ENCODE measurements around the gene NR3C2.
"Not testable (repeated sequence)": the region's sequence is repeated elsewhere in the genome, so short reads cannot be mapped to it uniquely, and the experiment has no call there.

NR3C2 gene

GRCh38 chr4:148143174-148143573 lies 299.0 kb downstream of the NR3C2 start:
- H3K4me1 Mint-ChIP-seq = peaks cover 4% of the 10 kb centered on the region
- H3K4me3 Mint-ChIP-seq = no peak overlapping the region
- no peak overlapping the region for H3K27ac Mint-ChIP-seq
- H3K36me3 Mint-ChIP-seq = peaks cover 30% of the 10 kb centered on the region
- no peaks in the 10 kb centered on the region for H3K9me3 Mint-ChIP-seq
- no peaks in the 10 kb centered on the region for H3K27me3 Mint-ChIP-seq

- H3K9me3 Mint-ChIP-seq = no peaks in the 10 kb centered on the region
- H3K36me3 Mint-ChIP-seq = peaks cover 33% of the 10 kb centered on the region
- H3K27me3 Mint-ChIP-seq = no peaks in the 10 kb centered on the region
- peaks cover 4% of the 10 kb centered on the region for H3K4me1 Mint-ChIP-seq
- H3K4me3 Mint-ChIP-seq = no peak overlapping the region
- no peak overlapping the region for H3K27ac Mint-ChIP-seq
Observed at GRCh38 chr4:148141501-148141900, 300.7 kb downstream of the NR3C2 start.

GRCh38 chr4:148126825-148127224 lies 315.4 kb downstream of the NR3C2 start:
- peaks cover 15% of the 10 kb centered on the region for H3K4me1 Mint-ChIP-seq
- no peak overlapping the region for H3K4me3 Mint-ChIP-seq
- no peak overlapping the region for H3K27ac Mint-ChIP-seq
- peaks cover 44% of the 10 kb centered on the region for H3K36me3 Mint-ChIP-seq
- H3K9me3 Mint-ChIP-seq = peaks cover 4% of the 10 kb centered on the region
- no peaks in the 10 kb centered on the region for H3K27me3 Mint-ChIP-seq

- H3K27ac Mint-ChIP-seq = no peak overlapping the region
- peaks cover 4% of the 10 kb centered on the region for H3K9me3 Mint-ChIP-seq
- H3K27me3 Mint-ChIP-seq = no peaks in the 10 kb centered on the region
- no peak overlapping the region for H3K4me3 Mint-ChIP-seq
- peaks cover 17% of the 10 kb centered on the region for H3K4me1 Mint-ChIP-seq
- peaks cover 41% of the 10 kb centered on the region for H3K36me3 Mint-ChIP-seq
Observed at GRCh38 chr4:148124512-148124911, 317.7 kb downstream of the NR3C2 start.

- Mint-ChIP-seq H3K4me1 (peaks cover 29% of the 10 kb centered on the region), H3K27ac (peak overlapping the region; percentile 23), H3K36me3 (peaks cover 49% of the 10 kb centered on the region)
- H3K4me3 Mint-ChIP-seq, H3K27me3 Mint-ChIP-seq, H3K9me3 Mint-ChIP-seq: not testable (repeated sequence)
Observed at GRCh38 chr4:148123161-148123560, 319.1 kb downstream of the NR3C2 start.

- no peak overlapping the region for H3K27ac Mint-ChIP-seq
- no peaks in the 10 kb centered on the region for H3K9me3 Mint-ChIP-seq
- H3K4me3 Mint-ChIP-seq = no peak overlapping the region
- peaks cover 44% of the 10 kb centered on the region for H3K36me3 Mint-ChIP-seq
- H3K27me3 Mint-ChIP-seq = no peaks in the 10 kb centered on the region
- H3K4me1 Mint-ChIP-seq = peaks cover 45% of the 10 kb centered on the region
Observed at GRCh38 chr4:148120216-148120615, 322.0 kb downstream of the NR3C2 start.

GRCh38 chr4:148118633-148119032 lies 323.6 kb downstream of the NR3C2 start:
- H3K4me3 Mint-ChIP-seq = no peak overlapping the region
- H3K27me3 Mint-ChIP-seq = no peaks in the 10 kb centered on the region
- H3K9me3 Mint-ChIP-seq = no peaks in the 10 kb centered on the region
- H3K4me1 Mint-ChIP-seq = peaks cover 53% of the 10 kb centered on the region
- peaks cover 44% of the 10 kb centered on the region for H3K36me3 Mint-ChIP-seq
- H3K27ac Mint-ChIP-seq = no peak overlapping the region

- Mint-ChIP-seq H3K4me1 (peaks cover 56% of the 10 kb centered on the region), H3K27ac (peak overlapping the region; percentile 2), H3K4me3 (no peak overlapping the region), H3K27me3 (no peaks in the 10 kb centered on the region), H3K36me3 (peaks cover 42% of the 10 kb centered on the region), H3K9me3 (no peaks in the 10 kb centered on the region)
Observed at GRCh38 chr4:148118179-148118578, 324.0 kb downstream of the NR3C2 start.

- Mint-ChIP-seq H3K4me1 (peaks cover 62% of the 10 kb centered on the region), H3K27ac (no peak overlapping the region), H3K4me3 (peak overlapping the region; percentile 9)
Observed at GRCh38 chr4:148116969-148117368, 325.2 kb downstream of the NR3C2 start.

GRCh38 chr4:148116264-148116663 lies 325.9 kb downstream of the NR3C2 start:
- peaks cover 65% of the 10 kb centered on the region for H3K4me1 Mint-ChIP-seq
- H3K27ac Mint-ChIP-seq = no peak overlapping the region
- peaks cover 35% of the 10 kb centered on the region for H3K36me3 Mint-ChIP-seq
- H3K27me3 Mint-ChIP-seq = no peaks in the 10 kb centered on the region
- H3K4me3 Mint-ChIP-seq = no peak overlapping the region
- no peaks in the 10 kb centered on the region for H3K9me3 Mint-ChIP-seq

More at GRCh38 chr4:148116969-148117368, 325.2 kb downstream of the NR3C2 start:
- Mint-ChIP-seq H3K27me3 (no peaks in the 10 kb centered on the region), H3K9me3 (no peaks in the 10 kb centered on the region), H3K36me3 (peaks cover 35% of the 10 kb centered on the region)

GRCh38 chr4:148114436-148114835 lies 327.8 kb downstream of the NR3C2 start:
- Mint-ChIP-seq H3K4me3 (no peak overlapping the region), H3K9me3 (no peaks in the 10 kb centered on the region), H3K36me3 (peaks cover 34% of the 10 kb centered on the region), H3K4me1 (peaks cover 70% of the 10 kb centered on the region), H3K27ac (no peak overlapping the region), H3K27me3 (no peaks in the 10 kb centered on the region)

- Mint-ChIP-seq H3K4me3 (peak overlapping the region; percentile 19), H3K9me3 (no peaks in the 10 kb centered on the region), H3K27me3 (no peaks in the 10 kb centered on the region), H3K4me1 (peaks cover 54% of the 10 kb centered on the region), H3K36me3 (peaks cover 29% of the 10 kb centered on the region), H3K27ac (peak overlapping the region; percentile 62)
Observed at GRCh38 chr4:148112231-148112982, 329.8 kb downstream of the NR3C2 start.

- Mint-ChIP-seq H3K4me3 (no peak overlapping the region), H3K27me3 (no peaks in the 10 kb centered on the region), H3K36me3 (peaks cover 36% of the 10 kb centered on the region), H3K4me1 (peaks cover 49% of the 10 kb centered on the region), H3K27ac (no peak overlapping the region), H3K9me3 (no peaks in the 10 kb centered on the region)
Observed at GRCh38 chr4:148110169-148110568, 332.0 kb downstream of the NR3C2 start.

GRCh38 chr4:148109216-148109615 lies 333.0 kb downstream of the NR3C2 start:
- Mint-ChIP-seq H3K36me3 (peaks cover 37% of the 10 kb centered on the region), H3K4me1 (peaks cover 46% of the 10 kb centered on the region), H3K9me3 (no peaks in the 10 kb centered on the region), H3K4me3 (no peak overlapping the region), H3K27ac (no peak overlapping the region), H3K27me3 (no peaks in the 10 kb centered on the region)

GRCh38 chr4:148108766-148109165 lies 333.4 kb downstream of the NR3C2 start:
- peaks cover 45% of the 10 kb centered on the region for H3K4me1 Mint-ChIP-seq

GRCh38 chr4:148103597-148104355 lies 338.4 kb downstream of the NR3C2 start:
- peaks cover 42% of the 10 kb centered on the region for H3K4me1 Mint-ChIP-seq
- no peak overlapping the region for H3K4me3 Mint-ChIP-seq
- H3K27ac Mint-ChIP-seq = no peak overlapping the region
- no peaks in the 10 kb centered on the region for H3K9me3 Mint-ChIP-seq
- peaks cover 44% of the 10 kb centered on the region for H3K36me3 Mint-ChIP-seq
- H3K27me3 Mint-ChIP-seq = no peaks in the 10 kb centered on the region

More at GRCh38 chr4:148108766-148109165, 333.4 kb downstream of the NR3C2 start:
- Mint-ChIP-seq H3K36me3 (peaks cover 36% of the 10 kb centered on the region), H3K4me3 (no peak overlapping the region), H3K27me3 (no peaks in the 10 kb centered on the region), H3K27ac (no peak overlapping the region), H3K9me3 (no peaks in the 10 kb centered on the region)

All from activated naive CD4-positive, alpha-beta T cell treated with anti-CD3 and anti-CD28 coated beads, Interleukin-2, amount 50 U/mL, for 24 hours (primary cell).